Measurements from ENCODE around the gene FAM107B. TPM values are rescaled to one million over a fixed set of nuclear protein-coding genes. Genes with fewer than 3 reads are reported as not detected.

The FAM107B gene
- total RNA-seq, 1 experiment from 2014 or later = 61.6 TPM

DNA sequence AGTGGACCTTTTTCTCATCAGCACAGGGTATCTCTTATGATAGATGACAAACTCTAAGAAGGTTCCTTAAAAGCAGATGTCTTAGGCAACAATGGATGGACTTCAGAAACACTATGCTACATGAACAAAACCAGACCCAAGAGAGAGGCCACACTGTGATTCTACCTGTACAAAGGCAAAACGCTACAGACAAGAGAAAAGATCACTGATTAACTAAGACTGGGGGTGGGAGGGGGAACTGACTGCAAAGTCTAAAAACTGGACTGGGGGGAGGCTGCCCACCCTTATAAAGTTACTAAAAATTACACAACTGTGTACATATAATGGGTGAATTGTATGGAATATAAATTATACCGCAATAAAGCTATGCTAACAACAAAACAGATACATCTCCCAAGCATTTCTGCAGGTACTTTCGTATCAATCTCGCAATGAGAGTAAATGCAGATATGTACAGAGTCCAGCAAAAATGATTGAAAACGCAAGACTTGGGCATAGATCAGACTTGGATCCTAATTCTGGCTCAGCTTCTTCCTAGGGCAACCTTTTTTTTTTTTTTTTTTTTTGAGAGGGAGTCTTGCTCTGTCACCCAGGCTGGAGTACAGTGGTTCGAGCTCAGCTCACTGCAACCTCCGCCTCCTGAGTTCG lies 179.7 kb downstream of the FAM107B start:
- BruUV-seq (replicated peaks) = no TSS peak
- Histone ChIP-seq H3K4me3 (ENCODE audit: low read depth, low read length, poor library complexity, severe bottlenecking) (no peak overlapping the region), H3K27ac (ENCODE audit: low read depth, low read length, poor library complexity, severe bottlenecking) (no peak overlapping the region), H3K36me3 (ENCODE audit: insufficient read depth, low read length, poor library complexity, severe bottlenecking) (no peaks in the 10 kb centered on the region), H3K4me1 (ENCODE audit: insufficient read depth, low read length, poor library complexity, severe bottlenecking) (no peaks in the 10 kb centered on the region), H3K27me3 (replicated peaks; ENCODE audit: insufficient read depth, low read depth, low read length, poor library complexity) (no peaks in the 10 kb centered on the region), H3K9me3 (ENCODE audit: low read depth, low read length, poor library complexity, severe bottlenecking) (no peaks in the 10 kb centered on the region)
- TF ChIP-seq CTCF (conservative IDR thresholded peaks at IDR 0.05; ENCODE audit: low read depth, low read length) = no peak
- no peak for TF ChIP-seq EZH2 (IDR thresholded peaks at IDR 0.05; ENCODE audit: borderline replicate concordance, low read depth, low read length, poor library complexity, severe bottlenecking)
- ChIA-PET CTCF (no interaction called here), POLR2A (ENCODE audit: low non-redundant PET) (interaction anchor here (0.7 kb wide), 2 partner anchors 20 to 434 kb away, joined by 3 to 13 read pairs; no protein-coding TSS in a partner anchor)
- DNase-seq (ENCODE audit: low spot score) = no peak
- intact Hi-C loops (cut with micrococcal nuclease; ENCODE audit: unreplicated experiment) = no loop called here

GRCh38 chr10:14593806-14594205 lies 180.9 kb downstream of the FAM107B start:
- no peak for DNase-seq (ENCODE audit: low spot score)
- no peaks in the 10 kb centered on the region for H3K27me3 ChIP-seq (replicated peaks; ENCODE audit: insufficient read depth, low read depth, low read length, poor library complexity)
- TF ChIP-seq EZH2 (IDR thresholded peaks at IDR 0.05; ENCODE audit: borderline replicate concordance, low read depth, low read length, poor library complexity, severe bottlenecking) (no peak), CTCF (conservative IDR thresholded peaks at IDR 0.05; ENCODE audit: low read depth, low read length) (no peak)
- H3K9me3 ChIP-seq (ENCODE audit: low read depth, low read length, poor library complexity, severe bottlenecking) = no peaks in the 10 kb centered on the region
- H3K4me1 ChIP-seq (ENCODE audit: insufficient read depth, low read length, poor library complexity, severe bottlenecking) = no peaks in the 10 kb centered on the region
- no peak overlapping the region for H3K27ac ChIP-seq (ENCODE audit: low read depth, low read length, poor library complexity, severe bottlenecking)
- intact Hi-C loops (cut with micrococcal nuclease; ENCODE audit: unreplicated experiment) = no loop called here
- H3K4me3 ChIP-seq (ENCODE audit: low read depth, low read length, poor library complexity, severe bottlenecking) = no peak overlapping the region
- ChIA-PET POLR2A (ENCODE audit: low non-redundant PET) (no interaction called here), CTCF (interaction anchor here (0.7 kb wide), 1 partner anchor 206 kb away, joined by 8 read pairs; no protein-coding TSS in a partner anchor)
- no peaks in the 10 kb centered on the region for H3K36me3 ChIP-seq (ENCODE audit: insufficient read depth, low read length, poor library complexity, severe bottlenecking)
- no TSS peak for BruUV-seq (replicated peaks)

- Histone ChIP-seq H3K4me1 (ENCODE audit: insufficient read depth, low read length, poor library complexity, severe bottlenecking) (peaks cover 8% of the 10 kb centered on the region), H3K36me3 (ENCODE audit: insufficient read depth, low read length, poor library complexity, severe bottlenecking) (no peaks in the 10 kb centered on the region), H3K9me3 (ENCODE audit: low read depth, low read length, poor library complexity, severe bottlenecking) (no peaks in the 10 kb centered on the region), H3K4me3 (ENCODE audit: low read depth, low read length, poor library complexity, severe bottlenecking) (no peak overlapping the region), H3K27me3 (replicated peaks; ENCODE audit: insufficient read depth, low read depth, low read length, poor library complexity) (no peaks in the 10 kb centered on the region), H3K27ac (ENCODE audit: low read depth, low read length, poor library complexity, severe bottlenecking) (no peak overlapping the region)
- ChIA-PET CTCF (no interaction called here), POLR2A (ENCODE audit: low non-redundant PET) (no interaction called here)
- DNase-seq (ENCODE audit: low spot score) = no peak
- TF ChIP-seq CTCF (conservative IDR thresholded peaks at IDR 0.05; ENCODE audit: low read depth, low read length) (no peak), EZH2 (IDR thresholded peaks at IDR 0.05; ENCODE audit: borderline replicate concordance, low read depth, low read length, poor library complexity, severe bottlenecking) (no peak)
- no TSS peak for BruUV-seq (replicated peaks)
- intact Hi-C loops (cut with micrococcal nuclease; ENCODE audit: unreplicated experiment) = no loop called here
These were observed 182.1 kb downstream of the FAM107B start for GRCh38 chr10:14592566-14592965.
